Lung microvascular endothelial cell (primary cell): ENCODE results near the gene GPSM1. TPM values are rescaled to one million over a fixed set of nuclear protein-coding genes. Genes with fewer than 3 reads are reported as not detected.

Source experiments
- DNase-seq, 2 donors: peaks; one replicate each; pipeline versions ENCODE4 v3.0.0 to v3.0.0-alpha.2; 2010; ENCODE audit warnings: low read depth in 2 of 2
- total RNA-seq: library from RNA; depleted of rRNA; stranded (reverse); fragments of >200 nt; gene quantifications from 2 replicates; pipeline ENCODE4 v1.2.1, GENCODE V29; 2014

The GPSM1 gene
- total RNA-seq, 1 donor from 2014 or later = 30.2 TPM

DNA sequence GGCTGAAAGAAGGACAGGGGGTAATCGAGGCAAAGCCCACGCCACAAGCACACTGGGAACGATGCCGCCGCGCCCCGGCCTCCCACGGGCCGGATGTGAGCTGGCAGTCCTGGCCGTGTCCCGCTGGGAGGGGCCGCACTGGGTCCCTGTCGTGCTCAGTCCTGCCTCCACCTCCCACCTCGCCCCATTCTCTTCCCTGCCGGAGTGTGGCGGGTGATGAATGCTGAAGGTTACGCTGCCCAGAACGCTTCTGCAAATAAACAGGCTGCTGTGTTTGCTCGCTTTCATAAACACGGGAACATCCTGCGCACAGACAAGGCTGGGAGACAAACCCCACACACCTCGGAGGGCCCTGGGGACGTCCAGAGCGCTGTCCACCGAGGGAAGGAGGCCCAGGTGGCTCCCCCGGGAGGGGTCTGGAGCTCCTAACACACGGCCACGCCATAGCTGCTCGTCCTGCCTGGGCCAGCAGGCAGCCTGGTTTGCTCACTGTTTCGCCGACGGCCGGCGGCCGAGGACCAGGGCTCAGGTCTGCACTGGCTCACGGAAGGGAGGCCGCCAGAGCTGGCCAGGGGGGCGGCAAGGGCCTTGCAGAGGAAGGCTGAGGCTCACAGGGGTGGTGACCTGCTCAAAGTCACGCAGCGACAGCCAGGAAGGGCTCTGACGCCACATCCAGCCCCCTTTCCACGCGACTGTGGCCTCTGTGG, 33.9 kb downstream of the GPSM1 start:
- DNase-seq = peak in 1 of 2 donors; percentile 35

DNA sequence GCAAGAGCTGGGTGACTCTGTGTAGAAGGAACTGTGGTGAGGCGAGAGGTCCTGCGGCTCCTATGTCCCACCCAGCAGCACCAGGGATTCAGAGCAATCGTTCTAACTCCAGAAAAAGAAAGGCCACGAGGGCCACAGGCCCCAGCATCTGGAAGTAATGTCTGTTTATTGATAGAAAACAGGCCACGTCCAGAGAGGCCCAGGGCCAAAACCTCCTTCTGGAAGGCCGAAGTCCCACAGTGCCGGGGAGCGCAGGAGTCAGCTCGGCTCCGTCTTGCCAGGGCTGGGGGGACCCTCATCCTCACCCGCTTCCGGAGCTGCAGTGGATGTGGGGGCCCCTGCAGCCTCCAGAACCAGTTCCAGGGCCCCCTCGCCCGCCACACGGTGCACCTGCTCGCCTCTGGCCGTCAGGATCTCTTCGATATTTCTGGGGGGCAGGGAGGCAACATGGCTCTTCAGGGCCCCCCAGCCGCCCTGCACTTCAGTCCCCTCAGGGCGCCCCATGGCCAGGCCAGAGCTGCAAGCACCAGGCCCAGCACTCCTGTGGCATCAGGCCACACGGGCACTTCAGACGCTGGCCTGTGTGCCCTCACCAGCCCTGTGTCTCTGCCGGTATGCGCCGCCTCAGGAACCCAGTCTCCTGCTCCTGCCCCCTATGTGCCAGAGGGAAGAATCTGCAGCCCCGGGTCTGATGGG, 34.6 kb downstream of the GPSM1 start:
- no peak for DNase-seq

DNA sequence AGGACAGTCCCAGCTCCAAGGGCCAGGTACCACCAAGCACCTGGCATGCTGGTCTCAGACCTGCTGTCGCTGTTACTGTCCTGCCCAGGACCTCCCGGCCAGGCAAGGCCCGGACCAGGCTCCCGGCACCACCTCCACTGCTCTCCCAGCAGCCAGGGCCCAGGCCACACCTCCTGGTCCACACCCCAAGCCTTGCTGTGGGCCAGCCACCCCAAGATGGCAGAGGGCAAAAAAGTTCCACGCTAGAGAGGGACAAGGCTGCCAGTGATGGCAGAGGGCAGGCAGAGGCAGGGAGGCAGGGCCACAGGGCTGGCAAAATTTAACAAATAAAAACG, 35.1 kb downstream of the GPSM1 start:
- DNase-seq = no peak

DNA sequence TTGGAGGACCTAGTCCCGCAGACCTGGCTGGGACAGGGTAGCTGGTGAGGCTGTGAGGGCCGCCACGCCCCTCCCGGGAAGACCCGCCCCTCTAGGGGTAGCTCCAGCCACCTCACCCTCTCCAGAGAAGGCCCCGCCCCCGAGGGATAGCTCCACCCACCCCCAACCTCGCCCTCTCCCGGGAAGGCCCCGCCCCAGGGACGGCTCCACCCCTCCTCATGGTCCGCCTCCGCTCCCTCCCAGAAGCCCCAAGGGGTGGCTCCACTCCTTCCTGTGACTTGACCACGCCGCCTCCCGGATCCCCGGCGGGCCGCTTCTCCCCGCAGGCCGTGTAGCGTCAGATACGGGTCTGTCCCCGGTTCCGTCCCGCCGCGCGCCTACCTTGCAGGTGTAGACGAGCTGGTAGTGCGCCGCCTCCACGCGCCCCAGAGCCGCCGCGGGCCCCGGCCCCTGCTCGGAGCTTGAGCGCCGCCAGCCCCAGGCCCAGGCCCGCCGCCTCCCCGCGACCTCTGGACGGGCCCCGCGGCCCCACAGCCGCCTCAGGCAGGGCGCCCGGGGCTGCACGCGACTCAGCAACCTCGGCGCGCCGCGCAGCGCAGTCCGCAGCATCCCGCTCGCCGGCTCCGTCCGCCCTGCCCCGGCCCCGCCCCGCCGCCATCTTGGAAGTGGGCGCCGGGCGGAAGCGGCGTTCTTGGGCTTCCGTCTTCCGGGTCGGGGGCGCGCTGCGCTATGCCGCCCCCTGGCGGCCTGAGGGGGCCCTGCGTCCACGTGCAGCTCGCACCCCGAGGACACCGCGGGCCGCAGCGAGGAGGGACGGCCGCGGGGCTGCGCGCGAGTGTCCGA, 36.0 kb downstream of the GPSM1 start, which contains the start of gene DNLZ:
Gene DNLZ, minus strand, starts transcription at position 639 of the 843 bp plus-strand sequence. Its CDS starts 30 bp downstream, at position 609.
- peak; percentile 95 to 96 for DNase-seq

DNA sequence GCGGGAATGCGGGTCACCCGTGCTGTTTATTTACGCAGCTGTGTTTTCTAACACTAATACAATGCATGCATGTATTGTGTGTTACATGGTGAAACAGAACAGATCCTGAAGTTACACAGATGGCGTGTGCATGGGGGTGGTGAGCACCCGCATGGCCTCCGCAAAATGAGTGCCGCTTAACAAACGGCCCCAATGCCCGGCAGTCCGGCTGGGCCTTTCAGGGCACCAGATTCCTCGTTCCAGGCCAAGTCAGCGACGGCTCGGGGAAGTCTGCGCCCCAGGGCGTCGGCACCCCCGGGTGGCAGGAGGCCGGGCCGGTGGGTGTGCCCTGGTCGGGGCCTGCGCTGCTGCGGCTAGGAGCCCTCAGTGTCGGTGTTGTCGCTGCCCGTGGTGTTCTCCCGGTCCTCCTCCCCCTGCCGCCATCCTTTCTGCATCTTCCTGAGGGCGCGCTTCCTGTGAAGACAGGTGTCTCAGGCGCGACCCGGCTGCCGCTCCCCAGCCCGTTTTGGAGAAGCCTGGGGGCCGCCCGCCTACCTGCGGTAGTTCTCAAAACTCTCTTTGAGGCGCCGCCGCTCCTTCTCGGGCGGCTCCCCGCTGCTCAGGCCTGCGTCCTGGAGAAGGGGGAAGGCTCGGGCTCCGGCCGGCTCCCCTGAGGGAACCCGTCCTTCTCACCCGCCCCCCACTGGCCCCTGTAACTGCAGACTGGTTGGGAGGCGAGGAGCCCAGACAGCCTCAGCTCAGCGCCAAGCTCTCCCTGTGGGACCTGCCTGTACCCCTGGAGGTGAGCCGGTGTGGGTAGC, 36.8 kb downstream of the GPSM1 start:
- no peak for DNase-seq

DNA sequence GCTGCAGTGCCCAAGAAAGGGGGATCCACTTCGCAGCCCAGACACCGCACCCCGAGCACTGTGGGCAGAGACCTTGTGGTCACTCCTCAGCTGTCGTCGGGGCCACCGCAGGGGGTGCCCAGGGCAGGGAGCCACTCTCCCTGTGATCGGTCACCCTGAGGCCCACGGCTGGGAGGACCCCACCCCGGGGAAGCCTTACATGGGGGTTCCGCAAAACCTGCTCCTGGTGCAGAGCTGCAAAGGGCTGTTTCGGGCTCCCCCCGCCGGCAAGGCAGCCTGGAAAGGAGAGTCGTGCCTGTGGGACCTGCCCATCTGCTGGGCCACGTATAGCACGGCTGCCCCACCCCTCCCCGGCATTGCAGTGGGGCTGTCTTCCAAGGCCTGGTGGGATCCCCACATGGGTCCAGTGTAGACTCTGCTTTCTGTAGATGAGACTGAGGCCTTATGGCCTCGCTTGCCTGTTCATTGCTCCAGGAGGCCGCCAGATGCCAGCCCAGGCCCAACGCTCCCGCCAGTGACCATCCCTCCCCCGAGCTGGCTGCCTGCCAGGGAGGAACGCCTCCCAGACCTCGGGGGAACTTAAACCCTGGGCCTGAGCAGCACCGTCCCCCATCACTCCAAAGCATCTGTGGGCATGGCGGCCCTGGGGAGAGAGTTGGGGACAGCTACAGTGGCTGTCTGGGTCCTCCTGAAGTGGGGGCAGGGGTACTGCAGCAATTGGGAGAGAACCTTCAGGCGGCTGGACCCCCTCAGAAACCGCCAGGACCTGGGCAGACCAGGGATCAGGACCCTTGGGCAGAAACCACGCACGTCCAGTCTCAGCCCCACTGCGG, 37.8 kb downstream of the GPSM1 start:
- DNase-seq = no peak

DNA sequence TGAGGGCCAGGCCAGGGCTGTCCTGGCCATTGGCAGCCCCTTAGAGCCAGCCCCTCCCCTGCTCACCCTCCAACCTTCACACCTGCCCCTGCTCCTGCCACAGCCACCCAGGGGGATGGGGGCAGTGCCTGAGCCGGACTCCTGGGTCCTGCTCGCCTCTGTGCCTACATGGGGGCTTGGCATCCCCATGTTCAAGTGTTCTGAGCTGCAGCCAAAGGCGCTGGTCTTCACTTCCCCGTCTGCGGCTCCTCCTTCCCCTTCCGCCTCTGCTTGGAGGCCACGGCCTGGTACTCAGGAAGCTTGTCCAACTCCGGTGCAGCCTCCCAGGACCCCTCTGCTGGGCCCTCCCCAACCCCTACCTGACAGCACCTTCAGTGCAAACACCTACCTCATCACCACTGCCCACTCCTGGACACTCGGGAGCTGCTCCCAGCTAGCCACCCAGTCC, 38.5 kb downstream of the GPSM1 start:
- DNase-seq = no peak

DNA sequence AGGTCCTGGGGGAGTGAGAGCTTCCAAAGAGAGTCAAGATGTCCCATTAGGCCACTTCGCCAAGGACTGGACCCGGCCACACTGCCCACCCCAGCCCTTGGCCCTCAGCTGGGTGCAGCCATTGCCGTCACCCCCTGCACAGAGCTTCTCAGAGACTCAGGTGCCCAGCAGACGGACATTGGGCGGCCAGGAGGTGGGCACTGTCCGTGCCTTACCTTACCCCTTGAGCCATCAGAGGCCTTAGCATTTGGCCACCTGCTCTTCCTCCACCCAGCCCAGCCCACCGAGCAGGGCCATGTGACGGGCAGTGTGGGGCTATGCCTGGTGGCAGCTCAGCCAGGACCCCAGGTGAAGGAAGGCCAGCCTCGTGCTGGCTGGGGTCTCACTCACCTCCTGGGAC, 39.5 kb downstream of the GPSM1 start:
- DNase-seq = no peak

DNA sequence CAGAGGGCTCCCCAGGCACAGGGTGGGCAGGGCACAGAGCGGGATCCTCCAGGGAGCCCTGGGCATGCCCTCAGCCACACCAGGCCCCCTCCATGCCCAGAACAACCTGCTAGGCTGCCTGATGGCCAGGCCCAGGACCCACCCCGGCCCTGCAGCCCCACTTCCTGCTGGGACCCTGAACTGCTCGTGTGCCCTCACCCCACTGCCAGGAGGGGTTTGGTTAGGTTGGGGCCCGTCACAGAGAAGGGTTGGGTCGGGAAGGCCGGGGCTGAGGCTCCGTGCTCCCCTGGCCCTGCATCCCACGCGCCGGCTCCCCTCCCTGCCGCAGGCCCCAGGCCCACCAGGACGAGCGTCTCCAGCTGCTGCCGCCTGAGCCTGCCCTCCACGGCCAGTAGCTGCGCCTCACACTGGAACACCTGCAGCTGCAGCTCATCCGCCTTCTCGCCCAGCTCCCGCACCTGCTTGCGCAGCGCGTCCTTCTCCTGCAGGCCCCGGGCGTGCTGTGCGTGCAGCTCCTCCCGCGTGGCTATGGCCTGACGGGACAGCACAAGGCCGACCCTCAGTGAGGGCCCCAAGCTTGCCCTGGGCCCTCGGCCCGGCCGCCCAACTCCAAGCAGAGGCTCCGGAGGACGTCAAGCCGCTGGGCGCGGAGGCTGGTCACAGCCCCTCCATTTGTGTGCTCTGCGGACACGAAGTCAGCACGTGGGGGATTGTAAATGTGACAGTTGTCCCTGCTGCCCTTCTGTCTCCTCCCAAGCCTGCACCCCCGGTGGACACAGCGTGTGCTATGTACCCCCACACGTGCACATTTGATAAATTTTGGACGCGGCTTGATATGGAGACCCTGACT, 40.2 kb downstream of the GPSM1 start:
- DNase-seq = no peak

DNA sequence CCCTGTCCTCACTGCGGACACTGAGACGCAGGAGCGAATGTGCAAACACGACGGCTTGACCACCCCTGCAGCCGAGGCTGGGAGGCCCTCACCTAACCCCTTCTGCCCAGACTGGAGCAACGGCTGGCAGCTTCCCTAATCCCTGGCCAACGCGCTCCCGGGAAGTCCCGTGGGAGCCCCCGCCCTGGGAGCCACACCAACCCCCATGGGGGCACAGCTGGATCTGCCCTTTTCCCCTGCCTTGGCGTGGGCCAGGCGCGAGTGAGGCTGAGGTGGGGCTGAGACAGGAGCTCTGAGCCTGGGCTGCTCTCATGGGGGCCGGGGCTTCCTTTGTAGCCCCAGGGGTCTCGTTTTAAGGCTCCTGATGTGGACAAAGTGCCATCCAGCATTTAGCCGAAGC, 40.9 kb downstream of the GPSM1 start:
- DNase-seq = no peak

DNA sequence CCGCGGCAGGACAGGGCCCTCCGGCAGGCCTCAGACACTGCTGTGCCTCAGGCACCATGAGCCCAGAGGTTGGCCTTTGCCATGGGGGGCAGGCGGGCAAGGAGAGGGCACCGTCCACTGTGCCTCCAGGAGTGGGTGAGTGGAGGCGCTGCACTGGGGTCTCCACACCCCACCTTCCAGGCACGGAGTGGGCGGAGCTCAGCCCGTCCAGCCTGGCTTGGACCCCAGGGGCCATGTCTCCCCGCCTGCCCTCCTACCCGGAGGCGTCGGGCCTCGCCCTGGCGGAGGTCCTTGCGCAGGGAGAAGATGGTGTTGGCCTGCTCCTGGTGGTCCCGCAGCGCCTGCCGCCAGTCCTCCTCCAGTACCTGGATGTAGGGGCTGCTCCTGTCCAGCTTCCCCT, 42.7 kb downstream of the GPSM1 start:
- no peak for DNase-seq

DNA sequence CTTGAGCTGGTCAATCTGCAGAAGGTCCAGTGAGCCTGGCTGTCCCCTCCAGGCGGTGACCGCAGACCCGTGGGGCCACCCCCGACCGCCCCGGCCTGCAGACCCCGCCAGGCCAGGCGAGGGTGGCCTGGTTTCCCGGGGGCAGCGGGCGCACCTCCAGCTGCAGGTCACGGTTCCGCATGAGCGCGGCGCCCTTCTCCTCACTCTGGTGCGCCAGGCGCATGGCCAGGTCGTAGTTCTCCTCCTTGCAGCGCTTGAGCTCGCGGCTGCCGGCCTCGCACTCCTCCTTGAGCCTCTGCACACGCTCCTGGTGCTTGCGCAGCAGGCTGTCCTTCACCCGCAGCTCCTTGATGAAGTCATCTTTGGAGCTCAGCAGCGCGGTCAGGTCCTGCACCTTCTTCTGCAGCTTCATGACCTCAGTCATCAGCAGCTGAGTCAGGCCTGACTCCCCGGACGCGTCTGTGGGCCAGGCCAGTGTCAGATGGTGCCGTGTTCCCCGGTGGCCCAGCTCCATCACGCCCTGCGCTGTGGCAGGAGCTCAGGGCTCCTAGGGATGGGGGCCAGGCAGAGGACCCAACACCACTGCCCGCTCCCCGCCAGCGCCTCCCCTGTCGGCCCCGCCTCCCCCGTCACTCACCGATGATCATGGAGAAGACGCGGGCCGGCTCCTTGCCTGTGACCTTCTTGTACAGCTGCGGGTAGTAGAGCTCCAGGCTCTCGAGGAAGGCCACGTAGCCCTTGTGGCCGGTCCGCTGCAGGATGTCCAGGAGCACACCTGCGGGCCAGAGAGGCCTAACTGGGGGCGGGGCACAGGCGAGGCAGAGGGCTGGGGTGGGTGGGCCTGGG, 43.6 kb downstream of the GPSM1 start:
- no peak for DNase-seq

DNA sequence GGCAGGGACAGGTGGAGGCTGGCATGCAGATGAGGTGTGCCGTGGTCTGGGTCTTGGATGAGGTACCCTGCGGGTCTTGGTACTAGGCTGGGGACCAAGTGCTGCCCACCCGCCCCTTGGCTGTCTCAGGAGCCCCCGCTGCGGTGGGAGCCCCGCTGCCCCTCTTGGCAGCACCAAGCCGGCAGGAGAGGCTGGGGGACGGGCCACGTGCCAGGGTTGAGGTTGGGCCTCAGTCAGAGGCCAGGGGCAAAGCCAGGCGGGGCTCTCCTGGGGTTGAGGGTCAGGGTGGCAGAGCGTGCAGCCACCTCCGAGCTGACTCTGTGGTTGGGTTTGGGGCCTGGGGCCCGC, 44.2 kb downstream of the GPSM1 start:
- no peak for DNase-seq

DNA sequence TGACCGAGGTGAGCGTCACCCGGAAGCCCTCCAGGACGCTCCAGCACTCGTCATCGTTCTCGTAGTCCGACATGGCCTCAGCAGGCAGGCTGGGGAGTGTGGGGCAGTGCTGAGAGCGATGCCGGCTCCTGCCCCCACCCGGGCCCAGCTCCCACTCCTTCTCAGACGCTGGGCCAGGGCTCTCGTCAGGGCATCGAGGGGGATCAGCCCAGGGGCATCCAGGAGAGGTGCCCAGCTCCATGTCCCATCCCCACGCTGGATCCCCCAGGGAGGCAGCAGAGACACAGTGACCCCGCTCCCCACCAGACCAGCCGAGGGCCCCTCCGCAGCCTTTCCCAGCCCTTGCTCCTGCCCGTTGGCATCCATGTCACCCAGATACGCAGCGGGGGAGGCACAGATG, 44.7 kb downstream of the GPSM1 start:
- no peak for DNase-seq

DNA sequence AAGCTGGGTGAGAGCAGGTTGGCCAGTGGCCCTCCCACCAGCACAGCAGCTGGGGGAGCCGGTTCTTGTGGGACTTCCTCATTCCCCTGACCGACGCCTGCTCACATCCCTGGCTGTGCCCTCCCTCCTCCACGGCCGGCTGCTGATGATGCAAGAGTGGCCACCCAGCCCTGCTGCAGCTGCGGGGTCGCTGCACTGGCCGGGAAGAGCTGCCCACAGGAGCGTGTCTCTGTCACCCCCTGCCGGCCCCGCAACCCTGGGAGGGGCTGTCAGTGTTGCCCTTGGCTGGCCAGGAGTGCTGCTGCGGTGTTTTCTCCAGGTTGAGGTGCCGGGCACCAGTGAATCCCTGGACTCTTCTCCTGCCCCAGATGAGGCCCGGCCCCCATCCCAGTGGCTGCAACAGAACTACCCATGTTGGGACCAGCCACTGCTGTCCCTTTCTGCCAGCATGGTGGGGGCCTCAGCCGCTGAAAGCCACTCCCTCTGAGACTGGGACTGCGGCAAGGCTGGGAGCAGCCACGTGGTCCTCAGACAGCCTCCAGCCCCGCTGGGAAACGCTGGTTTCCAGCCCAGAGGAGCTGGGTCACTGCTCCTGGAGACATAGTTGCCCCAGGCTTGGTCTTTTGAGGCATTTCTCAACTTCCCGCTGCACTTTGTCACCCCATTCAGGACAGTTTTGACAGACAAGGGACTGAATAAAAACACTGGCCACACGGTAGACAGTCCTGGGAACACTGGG, 45.4 kb downstream of the GPSM1 start:
- DNase-seq = peak; percentile 38 to 48

DNA sequence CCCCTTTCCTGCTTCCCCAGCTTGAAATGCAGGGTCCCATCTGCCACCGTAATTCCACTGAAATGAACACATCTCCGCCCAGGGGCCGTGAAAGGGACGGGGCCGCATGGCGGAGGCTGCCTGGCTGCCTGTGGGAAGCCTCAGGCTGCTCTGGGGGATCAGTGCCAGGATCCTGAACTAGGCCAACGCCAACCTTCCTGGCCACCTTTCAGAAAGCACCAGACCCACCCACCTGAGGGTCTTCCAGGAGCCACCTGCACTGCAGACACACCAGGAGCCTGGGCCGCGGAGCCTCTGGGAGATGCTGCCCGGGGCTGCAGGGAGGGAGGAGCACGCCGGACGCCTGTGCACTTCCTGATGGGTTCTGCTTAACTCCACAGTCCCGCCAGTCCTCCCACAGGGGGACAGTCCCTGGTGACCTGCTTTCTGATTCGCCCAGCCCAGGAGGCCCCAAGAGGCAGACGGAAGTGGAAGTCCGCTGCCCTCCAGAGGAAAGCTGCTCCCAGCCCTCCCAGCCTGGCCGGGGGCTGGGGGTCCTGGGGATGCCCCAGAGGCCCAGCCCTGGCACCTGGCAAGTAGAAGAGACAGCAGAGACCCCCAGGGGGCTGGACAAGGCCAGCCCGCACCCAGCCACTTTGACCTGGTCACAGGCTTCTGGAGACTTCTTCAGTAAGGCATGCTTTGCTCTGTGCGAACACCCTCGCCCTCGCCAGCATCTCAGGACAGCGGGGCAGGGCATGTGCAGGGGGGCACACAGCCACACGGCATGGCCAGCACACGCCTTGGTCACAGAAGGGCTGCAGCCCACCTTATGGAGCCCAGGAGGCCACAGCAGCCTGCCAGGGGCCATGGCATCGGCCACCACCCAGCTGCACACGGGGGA, 46.2 kb downstream of the GPSM1 start, which contains the start of gene CARD9:
Gene CARD9, minus strand, starts transcription at position 370 of the 883 bp plus-strand sequence. CDS start 1,591 bp downstream, outside the sequence.
- DNase-seq = no peak

DNA sequence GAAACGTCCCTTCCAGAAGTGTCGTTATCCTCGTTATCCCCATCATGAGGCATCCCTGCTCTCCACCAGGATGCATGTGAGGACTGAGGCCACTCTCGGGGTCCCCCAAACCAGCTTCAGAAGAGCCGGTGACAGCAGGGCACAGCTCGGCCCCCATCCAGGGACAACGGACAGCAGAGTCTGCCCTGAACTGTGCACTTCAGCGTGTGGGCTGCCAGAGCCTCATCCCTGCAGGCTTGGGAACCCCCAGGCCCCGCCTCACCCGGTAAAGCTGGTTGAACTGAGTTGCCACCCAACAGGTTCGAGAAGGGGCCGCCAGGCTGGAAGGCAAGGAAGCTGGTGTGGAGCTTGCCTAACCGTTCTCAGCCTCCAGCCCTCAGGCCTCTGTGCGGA, 46.8 kb downstream of the GPSM1 start:
- no peak for DNase-seq
